ENCODE data around the gene SLC25A29.

Gene SLC25A29

DNA sequence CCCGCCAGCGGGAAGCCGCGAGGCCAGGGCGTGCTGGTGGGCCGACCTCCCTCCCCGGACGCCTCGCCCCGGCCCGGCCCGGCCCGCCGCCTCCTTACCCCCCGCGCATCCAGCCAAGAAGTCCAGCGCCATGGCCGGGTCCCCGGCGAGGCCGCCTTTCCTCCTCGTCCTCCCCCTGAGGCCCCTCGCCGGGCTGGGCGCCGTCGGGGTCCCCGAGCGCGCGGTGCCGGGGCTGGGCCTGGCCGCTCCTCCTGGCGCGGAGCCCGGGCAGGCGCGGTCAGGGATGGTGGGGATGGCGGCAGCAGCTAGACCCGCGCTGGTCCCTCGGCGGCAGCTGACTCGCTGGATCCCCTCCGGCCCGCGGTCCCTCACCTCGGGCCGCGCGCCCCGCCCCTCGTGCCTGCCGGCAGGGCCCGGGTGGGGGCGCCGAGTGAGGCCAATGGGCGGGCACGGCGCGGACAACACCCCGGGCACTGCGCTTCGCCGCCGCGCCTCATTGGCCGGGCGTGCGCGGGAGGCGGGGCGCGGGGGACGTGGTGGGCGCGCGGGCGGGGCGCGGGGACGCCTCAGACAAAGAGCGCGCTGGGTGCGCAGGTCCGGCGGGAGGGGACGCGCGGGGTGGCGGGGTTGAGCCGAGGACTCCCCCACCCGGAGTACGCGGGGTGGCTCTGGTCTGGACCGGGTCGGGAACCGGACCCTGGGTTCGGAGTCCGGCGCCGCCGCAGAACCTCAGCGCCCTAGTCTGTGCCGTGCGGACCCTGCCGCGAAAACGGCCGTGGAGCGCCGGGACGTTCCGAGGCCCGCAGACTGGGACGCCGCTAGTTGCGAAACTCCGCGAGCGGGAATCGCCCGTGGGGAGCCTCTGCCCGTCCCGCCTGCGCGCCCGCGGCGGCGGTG lies at the start of gene SLC25A29:
TSS of gene SLC25A29 (minus strand) at position 344 of the 897 bp plus-strand sequence. CDS start at position 132, 212 bp downstream.
- peaks cover 31% of the 10 kb centered on the region for H4K20me1 ChIP-seq (ENCODE audit: insufficient read depth, low read length, poor library complexity, severe bottlenecking)
- peak within 1 kb of the TSS; percentile 97 for H3K9ac ChIP-seq (ENCODE audit: low read depth, low read length, poor library complexity, severe bottlenecking)
- no peaks in the 10 kb centered on the region for H3K9me3 ChIP-seq (ENCODE audit: insufficient read depth, low read depth, low read length)
- peak within 1 kb of the TSS; percentile 89 for H3K4me3 ChIP-seq (ENCODE audit: low read length, poor library complexity, severe bottlenecking)
- H3K4me2 ChIP-seq (ENCODE audit: low read depth, low read length, poor library complexity, severe bottlenecking) = peak within 1 kb of the TSS; percentile 95
- peaks cover 45% of the 10 kb centered on the region for H3K4me1 ChIP-seq (ENCODE audit: insufficient read depth, low read length, poor library complexity, severe bottlenecking)
- H3K9me2 ChIP-seq (replicated peaks; ENCODE audit: low read depth, low read length) = no peaks in the 10 kb centered on the region
- peak within 1 kb of the TSS; percentile 95 for H2AFZ ChIP-seq (ENCODE audit: low read length)
- peaks cover 65% of the 10 kb centered on the region for H3K79me2 ChIP-seq (ENCODE audit: insufficient read depth, low read length)
- TF ChIP-seq EZH2phosphoT487 (IDR thresholded peaks at IDR 0.05; ENCODE audit: borderline replicate concordance) = no peak
- TF ChIP-seq CTCF (conservative IDR thresholded peaks at IDR 0.05; ENCODE audit: low read length) = no peak
- no peaks in the 10 kb centered on the region for H3F3A ChIP-seq (ENCODE audit: low read depth)
- no peaks in the 10 kb centered on the region for H3K27me3 ChIP-seq (ENCODE audit: insufficient read depth, low read length, poor library complexity, severe bottlenecking)
- H3K36me3 ChIP-seq (ENCODE audit: insufficient read depth, low read length) = no peaks in the 10 kb centered on the region

DNA sequence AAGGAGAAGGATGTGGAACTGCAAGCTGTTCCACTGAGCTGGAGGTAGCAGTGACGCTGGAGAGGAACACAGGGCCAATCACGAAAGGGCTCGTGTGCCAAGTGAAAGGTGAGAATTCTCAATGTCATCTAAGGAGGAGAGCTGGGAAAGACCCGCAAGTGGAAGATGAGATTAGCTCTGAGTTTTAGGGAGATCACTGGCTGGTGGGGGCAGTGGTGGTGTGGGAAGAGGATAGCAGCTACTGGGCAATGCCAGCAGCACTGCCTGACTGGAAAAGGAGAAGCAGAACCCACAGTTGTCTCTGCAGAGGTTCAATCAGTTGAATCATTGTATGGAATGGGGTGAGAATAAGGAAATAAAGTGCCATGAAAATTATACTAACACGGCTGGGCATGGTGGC lies 44.7 kb upstream of the SLC25A29 start:
- no peaks in the 10 kb centered on the region for H3K4me1 ChIP-seq (ENCODE audit: insufficient read depth, low read length, poor library complexity, severe bottlenecking)
- TF ChIP-seq EZH2phosphoT487 (IDR thresholded peaks at IDR 0.05; ENCODE audit: borderline replicate concordance) (no peak), CTCF (conservative IDR thresholded peaks at IDR 0.05; ENCODE audit: low read length) (no peak)
- H2AFZ ChIP-seq (ENCODE audit: low read length) = no peak overlapping the region
- H3K36me3 ChIP-seq (ENCODE audit: insufficient read depth, low read length) = peaks cover 11% of the 10 kb centered on the region; the same call in 1 of the 2 replicates
- H3K27me3 ChIP-seq (ENCODE audit: insufficient read depth, low read length, poor library complexity, severe bottlenecking) = no peaks in the 10 kb centered on the region
- no peak overlapping the region for H3K4me2 ChIP-seq (ENCODE audit: low read depth, low read length, poor library complexity, severe bottlenecking)
- no peaks in the 10 kb centered on the region for H4K20me1 ChIP-seq (ENCODE audit: insufficient read depth, low read length, poor library complexity, severe bottlenecking)
- H3K9ac ChIP-seq (ENCODE audit: low read depth, low read length, poor library complexity, severe bottlenecking) = no peak overlapping the region
- H3K4me3 ChIP-seq (ENCODE audit: low read length, poor library complexity, severe bottlenecking) = no peak overlapping the region
- H3K9me2 ChIP-seq (replicated peaks; ENCODE audit: low read depth, low read length) = no peaks in the 10 kb centered on the region
- H3F3A ChIP-seq (ENCODE audit: low read depth) = no peaks in the 10 kb centered on the region
- H3K79me2 ChIP-seq (ENCODE audit: insufficient read depth, low read length) = no peaks in the 10 kb centered on the region
- H3K9me3 ChIP-seq (ENCODE audit: insufficient read depth, low read depth, low read length) = no peaks in the 10 kb centered on the region

DNA sequence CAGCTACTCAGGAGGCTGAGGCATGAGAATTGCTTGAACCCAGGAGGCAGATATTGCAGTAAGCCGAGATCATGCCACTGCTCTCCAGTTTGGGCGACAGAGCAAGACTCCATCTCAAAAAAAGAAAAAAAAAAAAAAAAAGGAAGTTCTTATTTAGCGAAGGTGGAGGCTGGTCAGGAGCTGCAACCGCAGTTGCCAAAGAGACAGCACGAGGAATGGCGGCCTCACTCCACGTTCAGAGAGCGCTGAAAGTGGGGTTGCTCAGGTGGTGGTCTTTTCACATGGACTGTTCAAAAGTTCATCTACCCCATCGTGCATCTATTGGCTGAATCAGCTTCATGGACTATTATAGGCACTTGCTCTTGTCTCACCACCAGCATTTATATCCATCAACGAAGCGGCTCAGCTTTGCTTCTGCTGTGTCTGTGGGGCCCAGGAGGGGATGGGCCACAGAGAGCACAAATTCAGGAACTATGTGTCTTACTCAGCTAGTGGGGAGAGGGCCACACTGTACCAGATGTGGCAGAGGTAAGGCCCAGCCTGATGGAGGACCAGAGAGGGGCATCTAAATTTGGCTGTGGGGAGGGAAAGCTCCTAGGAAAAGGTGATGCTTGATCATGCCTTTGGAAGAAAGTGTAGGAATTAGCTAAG lies 44.2 kb upstream of the SLC25A29 start:
- no peaks in the 10 kb centered on the region for H4K20me1 ChIP-seq (ENCODE audit: insufficient read depth, low read length, poor library complexity, severe bottlenecking)
- no peaks in the 10 kb centered on the region for H3F3A ChIP-seq (ENCODE audit: low read depth)
- no peak overlapping the region for H3K9ac ChIP-seq (ENCODE audit: low read depth, low read length, poor library complexity, severe bottlenecking)
- no peak overlapping the region for H2AFZ ChIP-seq (ENCODE audit: low read length)
- no peak overlapping the region for H3K4me3 ChIP-seq (ENCODE audit: low read length, poor library complexity, severe bottlenecking)
- H3K4me2 ChIP-seq (ENCODE audit: low read depth, low read length, poor library complexity, severe bottlenecking) = no peak overlapping the region
- no peaks in the 10 kb centered on the region for H3K27me3 ChIP-seq (ENCODE audit: insufficient read depth, low read length, poor library complexity, severe bottlenecking)
- no peak for TF ChIP-seq CTCF (conservative IDR thresholded peaks at IDR 0.05; ENCODE audit: low read length)
- no peak for TF ChIP-seq EZH2phosphoT487 (IDR thresholded peaks at IDR 0.05; ENCODE audit: borderline replicate concordance)
- peaks cover 11% of the 10 kb centered on the region; the same call in 1 of the 2 replicates for H3K36me3 ChIP-seq (ENCODE audit: insufficient read depth, low read length)
- no peaks in the 10 kb centered on the region for H3K9me2 ChIP-seq (replicated peaks; ENCODE audit: low read depth, low read length)
- H3K4me1 ChIP-seq (ENCODE audit: insufficient read depth, low read length, poor library complexity, severe bottlenecking) = no peaks in the 10 kb centered on the region
- no peaks in the 10 kb centered on the region for H3K9me3 ChIP-seq (ENCODE audit: insufficient read depth, low read depth, low read length)
- H3K79me2 ChIP-seq (ENCODE audit: insufficient read depth, low read length) = no peaks in the 10 kb centered on the region

Data from Loucy (cell line).